Smooth muscle cell (in vitro differentiated cells): ENCODE data around the gene TRANK1. TPM values are rescaled to one million over a fixed set of nuclear protein-coding genes. Genes with fewer than 3 reads are reported as not detected.

Experiments used
- DNase-seq: peaks from one replicate; lab custom pipeline; 2025; ENCODE audit not compliant: unreplicated experiment; lab: John Stamatoyannopoulos, UW
- H2AFZ ChIP-seq: fragments of 200-600 bp; sonication (generic); 2 replicates; pipeline ENCODE4 v1.6.0; 2016; ENCODE audit warnings: antibody characterized with exemption, low read depth, mild to moderate bottlenecking
- H3F3A ChIP-seq: fragments of 200-600 bp; sonication (generic); 2 replicates; pipeline ENCODE4 v1.6.0; 2017; ENCODE audit warnings: antibody characterized with exemption, low read depth
- H3K27ac ChIP-seq: fragments of 200-600 bp; sonication (generic); 2 replicates; pipeline ENCODE4 v1.5.1; 2016; ENCODE audit warnings: low read depth, mild to moderate bottlenecking
- H3K27me3 ChIP-seq: fragments of 200-600 bp; sonication (generic); 2 replicates; pipeline ENCODE4 v1.6.1; 2016; ENCODE audit warnings: low read depth, mild to moderate bottlenecking
- H3K36me3 ChIP-seq: fragments of 200-600 bp; sonication (generic); 2 replicates; pipeline ENCODE4 v1.5.1; 2016; ENCODE audit warnings: low read depth
- H3K4me1 ChIP-seq: fragments of 200-600 bp; sonication (generic); 2 replicates; pipeline ENCODE4 v1.5.1; 2016; ENCODE audit warnings: low read depth
- H3K4me2 ChIP-seq: fragments of 200-600 bp; sonication (generic); 2 replicates; pipeline ENCODE4 v1.6.0; 2016; ENCODE audit warnings: mild to moderate bottlenecking
- H3K4me3 ChIP-seq: fragments of 200-600 bp; sonication (generic); 2 replicates; pipeline ENCODE4 v1.5.1; 2016; ENCODE audit warnings: mild to moderate bottlenecking
- H3K79me2 ChIP-seq: fragments of 200-600 bp; sonication (generic); 2 replicates; pipeline ENCODE4 v1.6.0; 2016; ENCODE audit warnings: low read depth, mild to moderate bottlenecking
- H3K9ac ChIP-seq: fragments of 200-600 bp; sonication (generic); 2 replicates; pipeline ENCODE4 v1.6.0; 2016; ENCODE audit warnings: low read depth
- H3K9me3 ChIP-seq: fragments of 200-600 bp; sonication (generic); replicated peaks from 2 replicates; pipeline ENCODE4 v1.5.1; 2016; ENCODE audit warnings: low read depth
- H4K20me1 ChIP-seq: fragments of 200-600 bp; sonication (generic); 2 replicates; pipeline ENCODE4 v1.6.0; 2016; ENCODE audit warnings: low read depth
- CTCF ChIP-seq: fragments of 200-600 bp; sonication (generic); IDR thresholded peaks from 2 replicates; pipeline ENCODE4 v1.5.1; 2017; ENCODE audit warnings: borderline replicate concordance, mild to moderate bottlenecking, antibody characterized with exemption; ENCODE audit not compliant: insufficient read depth, poor library complexity, severe bottlenecking
- WGBS: methylation state at CpG from one replicate; pipeline ENCODE4 v1.1.7; 2016; ENCODE audit warnings: low lambda C conversion rate; 5-methylcytosine and 5-hydroxymethylcytosine counted together
- polyA plus RNA-seq: library from polyadenylated mRNA; unstranded; fragments of >200 nt; fragmentation: Nextera tagmentation; extraction: Ambion mirVana; gene quantifications from 2 replicates; pipeline ENCODE4 v1.2.1, GENCODE V29; 2016
- total RNA-seq: library from RNA; depleted of rRNA; stranded (reverse); fragments of >200 nt; gene quantifications from 2 replicates; pipeline ENCODE4 v1.2.3, GENCODE V29; 2014

Gene TRANK1
- total and polyA plus RNA-seq, 2 experiments from 2014 or later = 2.4 to 5.2 TPM

GRCh38 chr3:36871379-36872126, 73.3 kb downstream of the TRANK1 start:
- Histone ChIP-seq H3K4me2 (no peak overlapping the region), H3K9ac (no peak overlapping the region), H3K79me2 (no peaks in the 10 kb centered on the region), H4K20me1 (no peaks in the 10 kb centered on the region), H3F3A (no peaks in the 10 kb centered on the region), H2AFZ (no peak overlapping the region), H3K4me3 (no peak overlapping the region), H3K4me1 (peaks cover 13% of the 10 kb centered on the region), H3K9me3 (no peaks in the 10 kb centered on the region), H3K27me3 (no peaks in the 10 kb centered on the region), H3K27ac (no peak overlapping the region), H3K36me3 (no peaks in the 10 kb centered on the region)
- TF ChIP-seq CTCF = no peak
- DNase-seq = no peak
- 82% methylated on average over 2 of the region's 2 CpGs for WGBS

- no peak overlapping the region for H3K9ac ChIP-seq
- H3F3A ChIP-seq = no peaks in the 10 kb centered on the region
- H3K4me3 ChIP-seq = no peak overlapping the region
- no peaks in the 10 kb centered on the region for H3K79me2 ChIP-seq
- no peak overlapping the region for H3K4me2 ChIP-seq
- peaks cover 13% of the 10 kb centered on the region for H3K4me1 ChIP-seq
- H3K27me3 ChIP-seq = no peaks in the 10 kb centered on the region
- no peak overlapping the region for H3K27ac ChIP-seq
- H3K9me3 ChIP-seq = no peaks in the 10 kb centered on the region
- 10% methylated on average over 2 of the region's 2 CpGs for WGBS
- peak; percentile 70 for TF ChIP-seq CTCF
- DNase-seq = no peak
- no peaks in the 10 kb centered on the region for H4K20me1 ChIP-seq
- no peaks in the 10 kb centered on the region for H3K36me3 ChIP-seq
- no peak overlapping the region for H2AFZ ChIP-seq
Measured at GRCh38 chr3:36868614-36869436, 76.0 kb downstream of the TRANK1 start.

GRCh38 chr3:36867810-36868209, 77.0 kb downstream of the TRANK1 start:
- Histone ChIP-seq H3F3A (no peaks in the 10 kb centered on the region), H3K9me3 (no peaks in the 10 kb centered on the region), H4K20me1 (no peaks in the 10 kb centered on the region), H3K4me1 (peaks cover 13% of the 10 kb centered on the region), H3K9ac (no peak overlapping the region), H3K4me2 (no peak overlapping the region), H2AFZ (no peak overlapping the region), H3K79me2 (no peaks in the 10 kb centered on the region), H3K27ac (no peak overlapping the region), H3K36me3 (no peaks in the 10 kb centered on the region), H3K27me3 (no peaks in the 10 kb centered on the region), H3K4me3 (no peak overlapping the region)
- no peak for DNase-seq
- 88% methylated on average over 7 of the region's 7 CpGs for WGBS
- TF ChIP-seq CTCF = no peak
